ENCODE results near the gene HOMER1.

The HOMER1 gene

DNA sequence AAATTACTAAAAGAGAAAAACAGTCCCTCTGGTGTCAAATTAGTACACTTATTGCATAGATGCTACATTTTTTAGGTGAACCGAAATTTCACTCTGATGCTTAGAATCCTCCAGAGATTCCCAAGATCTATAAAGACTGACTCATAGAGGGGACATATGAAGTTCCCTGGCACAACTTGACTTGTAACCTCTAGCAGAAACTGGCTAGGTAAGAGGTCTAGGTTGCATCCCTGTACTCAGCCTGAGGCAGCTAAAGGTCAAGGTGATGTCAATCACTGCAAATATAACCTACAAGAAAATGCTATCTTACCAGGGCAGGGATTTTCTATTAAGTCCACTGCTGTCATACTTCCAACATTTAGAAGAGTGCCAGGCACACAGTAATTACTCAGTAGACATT, 24.2 kb downstream of the HOMER1 start:
- TF ChIP-seq, protein P1, sequence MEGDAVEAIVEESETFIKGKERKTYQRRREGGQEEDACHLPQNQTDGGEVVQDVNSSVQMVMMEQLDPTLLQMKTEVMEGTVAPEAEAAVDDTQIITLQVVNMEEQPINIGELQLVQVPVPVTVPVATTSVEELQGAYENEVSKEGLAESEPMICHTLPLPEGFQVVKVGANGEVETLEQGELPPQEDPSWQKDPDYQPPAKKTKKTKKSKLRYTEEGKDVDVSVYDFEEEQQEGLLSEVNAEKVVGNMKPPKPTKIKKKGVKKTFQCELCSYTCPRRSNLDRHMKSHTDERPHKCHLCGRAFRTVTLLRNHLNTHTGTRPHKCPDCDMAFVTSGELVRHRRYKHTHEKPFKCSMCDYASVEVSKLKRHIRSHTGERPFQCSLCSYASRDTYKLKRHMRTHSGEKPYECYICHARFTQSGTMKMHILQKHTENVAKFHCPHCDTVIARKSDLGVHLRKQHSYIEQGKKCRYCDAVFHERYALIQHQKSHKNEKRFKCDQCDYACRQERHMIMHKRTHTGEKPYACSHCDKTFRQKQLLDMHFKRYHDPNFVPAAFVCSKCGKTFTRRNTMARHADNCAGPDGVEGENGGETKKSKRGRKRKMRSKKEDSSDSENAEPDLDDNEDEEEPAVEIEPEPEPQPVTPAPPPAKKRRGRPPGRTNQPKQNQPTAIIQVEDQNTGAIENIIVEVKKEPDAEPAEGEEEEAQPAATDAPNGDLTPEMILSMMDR (IDR thresholded peaks at IDR 0.05; ENCODE audit: low read depth, low read length), result no peak
- no peak for TF ChIP-seq EZH2phosphoT487 (IDR thresholded peaks at IDR 0.05; ENCODE audit: low read depth)
- Histone ChIP-seq H3K4me2 (ENCODE audit: low read length) (no peak overlapping the region), H3K9ac (ENCODE audit: low read length) (no peak overlapping the region), H3K9me3 (ENCODE audit: insufficient read depth, low read length) (no peaks in the 10 kb centered on the region), H3K27ac (ENCODE audit: low read length) (no peak overlapping the region), H3K79me2 (ENCODE audit: low read length) (no peaks in the 10 kb centered on the region), H2AFZ (ENCODE audit: low read depth, low read length) (no peak overlapping the region), H3K27me3 (ENCODE audit: low read depth, low read length) (no peaks in the 10 kb centered on the region), H3K36me3 (replicated peaks; ENCODE audit: low read depth, low read length) (no peaks in the 10 kb centered on the region), H3K4me1 (ENCODE audit: low read length) (no peaks in the 10 kb centered on the region), H4K20me1 (ENCODE audit: insufficient read depth, low read length) (no peaks in the 10 kb centered on the region), H3K4me3 (ENCODE audit: low read length) (no peak overlapping the region)

GRCh38 chr5:79488775-79489174, 25.2 kb downstream of the HOMER1 start:
- H2AFZ ChIP-seq (ENCODE audit: low read depth, low read length), result no peak overlapping the region
- H3K9me3 ChIP-seq (ENCODE audit: insufficient read depth, low read length), result no peaks in the 10 kb centered on the region
- H4K20me1 ChIP-seq (ENCODE audit: insufficient read depth, low read length), result no peaks in the 10 kb centered on the region
- no peaks in the 10 kb centered on the region for H3K79me2 ChIP-seq (ENCODE audit: low read length)
- no peaks in the 10 kb centered on the region for H3K4me1 ChIP-seq (ENCODE audit: low read length)
- H3K27me3 ChIP-seq (ENCODE audit: low read depth, low read length), result no peaks in the 10 kb centered on the region
- H3K36me3 ChIP-seq (replicated peaks; ENCODE audit: low read depth, low read length), result no peaks in the 10 kb centered on the region
- H3K27ac ChIP-seq (ENCODE audit: low read length), result no peak overlapping the region
- no peak overlapping the region for H3K4me2 ChIP-seq (ENCODE audit: low read length)
- TF ChIP-seq, protein P1 (IDR thresholded peaks at IDR 0.05; ENCODE audit: low read depth, low read length), result no peak
- no peak for TF ChIP-seq EZH2phosphoT487 (IDR thresholded peaks at IDR 0.05; ENCODE audit: low read depth)
- H3K4me3 ChIP-seq (ENCODE audit: low read length), result no peak overlapping the region
- no peak overlapping the region for H3K9ac ChIP-seq (ENCODE audit: low read length)

DNA sequence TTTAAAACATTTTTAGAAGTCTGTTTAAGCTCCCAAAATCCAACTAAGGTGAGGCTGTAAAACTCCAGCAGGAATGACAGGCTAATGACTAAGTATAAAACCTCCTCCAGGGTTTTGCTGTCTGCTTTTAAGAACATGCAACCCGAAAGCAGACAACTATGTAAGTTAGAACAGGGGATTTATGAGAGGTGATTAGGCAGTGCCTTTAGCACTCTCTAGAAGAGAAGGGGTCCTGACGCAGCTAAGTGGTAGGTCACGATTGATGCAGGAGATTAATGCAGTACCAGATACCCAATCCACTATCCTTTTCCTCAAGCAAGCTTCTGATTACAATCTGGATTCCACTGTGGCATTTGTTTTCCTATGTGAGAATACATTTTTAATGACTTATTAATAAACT, 25.9 kb downstream of the HOMER1 start:
- H3K4me1 ChIP-seq (ENCODE audit: low read length), result no peaks in the 10 kb centered on the region
- no peak overlapping the region for H2AFZ ChIP-seq (ENCODE audit: low read depth, low read length)
- no peak overlapping the region for H3K27ac ChIP-seq (ENCODE audit: low read length)
- H3K9me3 ChIP-seq (ENCODE audit: insufficient read depth, low read length), result no peaks in the 10 kb centered on the region
- H4K20me1 ChIP-seq (ENCODE audit: insufficient read depth, low read length), result no peaks in the 10 kb centered on the region
- no peaks in the 10 kb centered on the region for H3K36me3 ChIP-seq (replicated peaks; ENCODE audit: low read depth, low read length)
- H3K27me3 ChIP-seq (ENCODE audit: low read depth, low read length), result no peaks in the 10 kb centered on the region
- no peak overlapping the region for H3K9ac ChIP-seq (ENCODE audit: low read length)
- H3K79me2 ChIP-seq (ENCODE audit: low read length), result no peaks in the 10 kb centered on the region
- TF ChIP-seq, protein P1 (IDR thresholded peaks at IDR 0.05; ENCODE audit: low read depth, low read length), result no peak
- no peak for TF ChIP-seq EZH2phosphoT487 (IDR thresholded peaks at IDR 0.05; ENCODE audit: low read depth)
- no peak overlapping the region for H3K4me3 ChIP-seq (ENCODE audit: low read length)
- H3K4me2 ChIP-seq (ENCODE audit: low read length), result no peak overlapping the region

GRCh38 chr5:79487251-79487650, 26.7 kb downstream of the HOMER1 start:
- TF ChIP-seq EZH2phosphoT487 (IDR thresholded peaks at IDR 0.05; ENCODE audit: low read depth), result no peak
- TF ChIP-seq, protein P1 (IDR thresholded peaks at IDR 0.05; ENCODE audit: low read depth, low read length), result no peak
- Histone ChIP-seq H4K20me1 (ENCODE audit: insufficient read depth, low read length) (no peaks in the 10 kb centered on the region), H3K79me2 (ENCODE audit: low read length) (no peaks in the 10 kb centered on the region), H3K27ac (ENCODE audit: low read length) (no peak overlapping the region), H3K9me3 (ENCODE audit: insufficient read depth, low read length) (no peaks in the 10 kb centered on the region), H2AFZ (ENCODE audit: low read depth, low read length) (no peak overlapping the region), H3K36me3 (replicated peaks; ENCODE audit: low read depth, low read length) (no peaks in the 10 kb centered on the region), H3K4me1 (ENCODE audit: low read length) (no peaks in the 10 kb centered on the region), H3K27me3 (ENCODE audit: low read depth, low read length) (no peaks in the 10 kb centered on the region), H3K9ac (ENCODE audit: low read length) (no peak overlapping the region), H3K4me3 (ENCODE audit: low read length) (no peak overlapping the region), H3K4me2 (ENCODE audit: low read length) (no peak overlapping the region)

All from OCI-LY3 (cell line).